Measurements from ENCODE around the gene TSHZ2. TPM values are rescaled to one million over a fixed set of nuclear protein-coding genes. Genes with fewer than 3 reads are reported as not detected.
"Not testable (repeated sequence)": the region's sequence is repeated elsewhere in the genome, so short reads cannot be mapped to it uniquely, and the experiment has no call there.

TSHZ2 gene
- total and polyA plus RNA-seq, 12 donors: 1.5 to 6.2 (median 4.5) TPM

- no peaks in the 10 kb centered on the region for H3K9me3 ChIP-seq
- H3K36me3 ChIP-seq: no peaks in the 10 kb centered on the region
- no peak overlapping the region for H3K4me3 ChIP-seq
- peaks cover 0 to 6% (median 0%) of the 10 kb centered on the region in 9 donors for H3K4me1 ChIP-seq
- H3K27ac ChIP-seq: peak overlapping the region in 5 of 10 donors; percentile 3 to 58 (median 23)
- H3K27me3 ChIP-seq: no peaks in the 10 kb centered on the region
- TF ChIP-seq, protein P1, sequence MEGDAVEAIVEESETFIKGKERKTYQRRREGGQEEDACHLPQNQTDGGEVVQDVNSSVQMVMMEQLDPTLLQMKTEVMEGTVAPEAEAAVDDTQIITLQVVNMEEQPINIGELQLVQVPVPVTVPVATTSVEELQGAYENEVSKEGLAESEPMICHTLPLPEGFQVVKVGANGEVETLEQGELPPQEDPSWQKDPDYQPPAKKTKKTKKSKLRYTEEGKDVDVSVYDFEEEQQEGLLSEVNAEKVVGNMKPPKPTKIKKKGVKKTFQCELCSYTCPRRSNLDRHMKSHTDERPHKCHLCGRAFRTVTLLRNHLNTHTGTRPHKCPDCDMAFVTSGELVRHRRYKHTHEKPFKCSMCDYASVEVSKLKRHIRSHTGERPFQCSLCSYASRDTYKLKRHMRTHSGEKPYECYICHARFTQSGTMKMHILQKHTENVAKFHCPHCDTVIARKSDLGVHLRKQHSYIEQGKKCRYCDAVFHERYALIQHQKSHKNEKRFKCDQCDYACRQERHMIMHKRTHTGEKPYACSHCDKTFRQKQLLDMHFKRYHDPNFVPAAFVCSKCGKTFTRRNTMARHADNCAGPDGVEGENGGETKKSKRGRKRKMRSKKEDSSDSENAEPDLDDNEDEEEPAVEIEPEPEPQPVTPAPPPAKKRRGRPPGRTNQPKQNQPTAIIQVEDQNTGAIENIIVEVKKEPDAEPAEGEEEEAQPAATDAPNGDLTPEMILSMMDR (IDR thresholded peaks at IDR 0.05): no peak
- ATAC-seq: peak in 7 of 8 donors; percentile 21 to 85 (median 67)
- 72 to 77% methylated on average over 8 of the region's 8 CpGs for WGBS, 2 donors
- no peak for DNase-seq
- intact Hi-C loops (cut with DNase I): no loop called here
Measured at GRCh38 chr20:53087037-53087777, 115.0 kb downstream of the TSHZ2 start.

- Histone ChIP-seq H3K27me3 (no peaks in the 10 kb centered on the region), H3K4me3 (no peak overlapping the region), H3K36me3 (no peaks in the 10 kb centered on the region), H3K9me3 (no peaks in the 10 kb centered on the region), H3K27ac (no peak overlapping the region), H3K4me1 (peaks cover 0 to 6% (median 0%) of the 10 kb centered on the region in 9 donors)
- 83 to 89% methylated on average over 10 of the region's 10 CpGs for WGBS, 2 donors
- DNase-seq (no peak), ATAC-seq (no peak)
- TF ChIP-seq, protein P1 (IDR thresholded peaks at IDR 0.05): no peak
- intact Hi-C loops (cut with DNase I): no loop called here
Measured at GRCh38 chr20:53088786-53089185, 116.6 kb downstream of the TSHZ2 start.

- H3K27ac ChIP-seq; ATAC-seq; H3K36me3 ChIP-seq; H3K9me3 ChIP-seq; H3K4me1 ChIP-seq; DNase-seq; H3K27me3 ChIP-seq; intact Hi-C loops (cut with DNase I); H3K4me3 ChIP-seq: not testable (repeated sequence)
- 69 to 79% methylated on average over 1 of the region's 1 CpG for WGBS, 2 donors
Measured at GRCh38 chr20:53089851-53090250, 117.7 kb downstream of the TSHZ2 start.

GRCh38 chr20:53091789-53092188, 119.6 kb downstream of the TSHZ2 start:
- H3K36me3 ChIP-seq: no peaks in the 10 kb centered on the region
- no peak overlapping the region for H3K27ac ChIP-seq
- peaks cover 0 to 11% (median 0%) of the 10 kb centered on the region in 9 donors for H3K4me1 ChIP-seq
- H3K4me3 ChIP-seq: no peak overlapping the region
- ATAC-seq (no peak), DNase-seq (no peak)
- H3K27me3 ChIP-seq: no peaks in the 10 kb centered on the region
- TF ChIP-seq, protein P1 (IDR thresholded peaks at IDR 0.05): no peak
- no peaks in the 10 kb centered on the region for H3K9me3 ChIP-seq
- intact Hi-C loops (cut with DNase I): no loop called here
- 89 to 93% methylated on average over 4 of the region's 4 CpGs for WGBS, 2 donors

DNA sequence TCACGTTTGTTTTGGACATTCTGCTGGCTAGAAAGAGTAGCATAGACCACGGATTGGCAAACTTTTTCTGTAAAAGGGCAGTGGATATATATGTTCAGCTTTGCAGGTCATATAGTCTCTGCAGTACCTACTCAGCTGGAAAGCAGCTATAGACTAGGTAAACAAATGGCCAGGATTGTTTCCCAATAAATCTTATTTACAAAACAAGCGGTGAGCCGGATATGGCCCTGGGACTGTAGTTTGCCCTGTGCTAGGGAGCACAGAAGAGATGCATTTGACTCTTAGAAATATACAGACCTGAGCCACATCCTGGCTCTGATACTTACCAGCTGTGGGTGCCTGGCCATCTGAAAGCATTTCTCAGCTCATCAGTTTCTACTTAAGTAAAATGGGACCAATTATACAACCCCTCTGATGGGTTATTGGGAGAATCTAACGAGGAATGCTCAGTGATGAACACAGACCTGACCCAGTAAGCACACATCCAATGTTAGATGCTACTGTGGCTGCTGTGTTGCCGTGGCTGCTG, 120.7 kb downstream of the TSHZ2 start:
- Histone ChIP-seq H3K27me3 (no peaks in the 10 kb centered on the region), H3K27ac (no peak overlapping the region), H3K4me3 (no peak overlapping the region), H3K36me3 (no peaks in the 10 kb centered on the region), H3K4me1 (peaks cover 0 to 15% (median 0%) of the 10 kb centered on the region in 9 donors), H3K9me3 (no peaks in the 10 kb centered on the region)
- ATAC-seq (no peak), DNase-seq (no peak)
- TF ChIP-seq, protein P1 (IDR thresholded peaks at IDR 0.05): no peak
- 90 to 91% methylated on average over 6 of the region's 6 CpGs for WGBS, 2 donors
- intact Hi-C loops (cut with DNase I): no loop called here

Measured in heart right ventricle (tissue), 16 donors.